Fibroblast of lung (primary cell): ENCODE measurements around the gene CA4. TPM values are rescaled to one million over a fixed set of nuclear protein-coding genes. Genes with fewer than 3 reads are reported as not detected.

Experiments used
- DNase-seq, 2 donors: peaks; one replicate each; pipeline versions ENCODE4 v3.0.0 to v3.0.0-alpha.2; 2010; ENCODE audit warnings: low read depth in 2 of 2
- H2AFZ ChIP-seq: 2 replicates; pipeline ENCODE4 v1.5.1; 2012; ENCODE audit warnings: low read length, control low read depth, inconsistent platforms
- H3K27ac ChIP-seq: 2 replicates; pipeline ENCODE4 v1.5.1; 2011; ENCODE audit warnings: low read length, control low read depth; ENCODE audit not compliant: insufficient read depth
- H3K27me3 ChIP-seq: 2 replicates; pipeline ENCODE4 v1.5.1; 2011; ENCODE audit warnings: mild to moderate bottlenecking, low read length; ENCODE audit not compliant: control insufficient read depth, insufficient read depth
- H3K36me3 ChIP-seq: 2 replicates; pipeline ENCODE4 v1.5.1; 2011; ENCODE audit warnings: low read length; ENCODE audit not compliant: control insufficient read depth, insufficient read depth
- H3K4me1 ChIP-seq: 2 replicates; pipeline ENCODE4 v1.5.1; 2011; ENCODE audit warnings: low read length; ENCODE audit not compliant: control insufficient read depth, insufficient read depth; ENCODE audit errors: extremely low read depth
- H3K4me2 ChIP-seq: 2 replicates; pipeline ENCODE4 v1.5.1; 2011; ENCODE audit warnings: low read length, control low read depth; ENCODE audit not compliant: insufficient read depth; ENCODE audit errors: extremely low read depth
- H3K4me3 ChIP-seq, 4 experiments: fragments of 200-600 bp in 1 of 4; sonication (generic) in 1 of 4; replicated peaks in 1 of 4; 2 replicates each; pipeline ENCODE4 v1.5.1; 2011 to 2016; ENCODE audit warnings: low read length in 4 of 4, low read depth in 3 of 4, mild to moderate bottlenecking in 3 of 4, control low read depth in 2 of 4, inconsistent platforms in 1 of 4, mixed read lengths in 1 of 4; ENCODE audit not compliant: insufficient read depth in 1 of 4; ENCODE audit errors: control extremely low read depth in 1 of 4
- H3K79me2 ChIP-seq: 2 replicates; pipeline ENCODE4 v1.5.1; 2012; ENCODE audit warnings: mild to moderate bottlenecking, low read length, inconsistent platforms; ENCODE audit not compliant: control insufficient read depth, insufficient read depth
- H3K9ac ChIP-seq: 2 replicates; pipeline ENCODE4 v1.5.1; 2011; ENCODE audit warnings: mild to moderate bottlenecking, low read length, control low read depth; ENCODE audit not compliant: insufficient read depth
- H3K9me3 ChIP-seq: 2 replicates; pipeline ENCODE4 v1.5.1; 2012; ENCODE audit warnings: low read depth, low read length; ENCODE audit not compliant: control insufficient read depth, insufficient read depth
- H4K20me1 ChIP-seq: 2 replicates; pipeline ENCODE4 v1.5.1; 2011; ENCODE audit warnings: low read length; ENCODE audit not compliant: control insufficient read depth, insufficient read depth; ENCODE audit errors: extremely low read depth
- CTCF ChIP-seq, 2 donors: IDR thresholded peaks in 1 of 2; conservative IDR thresholded peaks in 1 of 2; 1 replicate in 1 of 2; 2 replicates in 1 of 2; pipeline ENCODE4 v1.5.1; 2011 to 2012; ENCODE audit warnings: low read length in 2 of 2, control low read depth in 1 of 2, inconsistent platforms in 1 of 2, low read depth in 1 of 2, mild to moderate bottlenecking in 1 of 2
- EZH2 ChIP-seq: IDR thresholded peaks from 2 replicates; pipeline ENCODE4 v1.5.1; 2012; ENCODE audit warnings: low read length, control low read depth, mild to moderate bottlenecking; ENCODE audit errors: missing control alignments
- polyA plus RNA-seq, 2 donors: library from polyadenylated mRNA; depleted of rRNA in 1 of 2; stranded (reverse) in 1 of 2; unstranded in 1 of 2; fragments of >200 nt; gene quantifications; 2 replicates each; pipeline ENCODE4 v1.2.1, GENCODE V29; 2011 to 2012; ENCODE audit warnings: missing spikeins in 1 of 2
- total RNA-seq: library from RNA; depleted of rRNA; stranded (reverse); fragments of >200 nt; gene quantifications from 2 replicates; pipeline ENCODE4 v1.2.1, GENCODE V29; 2014

Gene CA4
- total and polyA plus RNA-seq, 2 donors (not counting 1 experiment from before 2014, with no cell fraction given) = not detected

- no peak overlapping the region for H3K27ac ChIP-seq
- H3K4me1 ChIP-seq = no peaks in the 10 kb centered on the region
- no peak overlapping the region for H2AFZ ChIP-seq
- no peaks in the 10 kb centered on the region for H3K9me3 ChIP-seq
- no peak overlapping the region for H3K9ac ChIP-seq
- H3K4me3 ChIP-seq = no peak overlapping the region
- no peak overlapping the region for H3K4me2 ChIP-seq
- TF ChIP-seq CTCF (conservative IDR thresholded peaks at IDR 0.05 in 1 of 2, IDR thresholded peaks at IDR 0.05 in 1 of 2; ENCODE audit: low read depth in 1 of 2, low read length in 2 of 2) (no peak), EZH2 (no peak)
- H4K20me1 ChIP-seq = no peaks in the 10 kb centered on the region
- no peaks in the 10 kb centered on the region for H3K36me3 ChIP-seq
- DNase-seq = no peak
- peaks cover 9% of the 10 kb centered on the region for H3K27me3 ChIP-seq
- H3K79me2 ChIP-seq = no peaks in the 10 kb centered on the region
Measured at GRCh38 chr17:60159479-60159866, 9.7 kb downstream of the CA4 start.

DNA sequence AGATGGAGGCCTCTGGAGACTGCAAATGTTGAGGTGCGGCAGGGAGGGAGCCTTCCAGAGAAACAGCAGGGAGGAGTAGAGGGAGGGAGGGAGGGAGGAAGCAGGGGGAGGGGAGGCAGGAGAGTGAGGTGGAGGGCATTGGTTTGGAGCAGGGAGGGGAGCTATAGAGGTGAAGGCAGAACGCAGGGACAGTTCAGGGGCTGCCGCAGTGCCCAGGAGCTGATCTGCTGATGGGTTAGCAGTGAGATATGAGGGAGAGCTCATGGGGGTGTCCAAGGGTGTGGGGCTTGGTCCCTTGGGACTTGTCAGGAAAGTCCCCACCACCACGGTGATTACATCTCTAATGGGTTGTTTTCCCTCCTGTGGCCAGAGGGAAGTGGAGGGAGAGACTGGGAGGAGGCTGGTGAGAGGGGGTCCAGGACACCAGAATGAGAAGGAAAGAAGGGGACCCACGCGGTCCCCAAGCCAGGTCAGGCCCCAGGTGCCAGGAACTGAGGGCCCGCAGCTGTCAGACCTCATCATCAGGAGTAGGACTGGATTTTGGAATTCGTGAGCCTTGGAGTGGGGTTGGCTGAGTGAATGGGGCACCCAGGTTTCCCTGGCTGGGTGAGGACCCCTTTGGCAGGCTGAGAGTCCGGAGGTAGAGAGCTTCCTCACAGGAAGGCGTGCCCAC lies 11.2 kb downstream of the CA4 start:
- H3K9me3 ChIP-seq = no peaks in the 10 kb centered on the region
- DNase-seq = no peak
- H3K27me3 ChIP-seq = peaks cover 9% of the 10 kb centered on the region
- H3K27ac ChIP-seq = no peak overlapping the region
- H4K20me1 ChIP-seq = no peaks in the 10 kb centered on the region
- H3K4me3 ChIP-seq = no peak overlapping the region
- H3K79me2 ChIP-seq = no peaks in the 10 kb centered on the region
- H2AFZ ChIP-seq = no peak overlapping the region
- no peak overlapping the region for H3K4me2 ChIP-seq
- no peak for TF ChIP-seq CTCF (conservative IDR thresholded peaks at IDR 0.05 in 1 of 2, IDR thresholded peaks at IDR 0.05 in 1 of 2; ENCODE audit: low read depth in 1 of 2, low read length in 2 of 2)
- TF ChIP-seq EZH2 = no peak
- no peaks in the 10 kb centered on the region for H3K4me1 ChIP-seq
- H3K36me3 ChIP-seq = no peaks in the 10 kb centered on the region
- H3K9ac ChIP-seq = no peak overlapping the region

DNA sequence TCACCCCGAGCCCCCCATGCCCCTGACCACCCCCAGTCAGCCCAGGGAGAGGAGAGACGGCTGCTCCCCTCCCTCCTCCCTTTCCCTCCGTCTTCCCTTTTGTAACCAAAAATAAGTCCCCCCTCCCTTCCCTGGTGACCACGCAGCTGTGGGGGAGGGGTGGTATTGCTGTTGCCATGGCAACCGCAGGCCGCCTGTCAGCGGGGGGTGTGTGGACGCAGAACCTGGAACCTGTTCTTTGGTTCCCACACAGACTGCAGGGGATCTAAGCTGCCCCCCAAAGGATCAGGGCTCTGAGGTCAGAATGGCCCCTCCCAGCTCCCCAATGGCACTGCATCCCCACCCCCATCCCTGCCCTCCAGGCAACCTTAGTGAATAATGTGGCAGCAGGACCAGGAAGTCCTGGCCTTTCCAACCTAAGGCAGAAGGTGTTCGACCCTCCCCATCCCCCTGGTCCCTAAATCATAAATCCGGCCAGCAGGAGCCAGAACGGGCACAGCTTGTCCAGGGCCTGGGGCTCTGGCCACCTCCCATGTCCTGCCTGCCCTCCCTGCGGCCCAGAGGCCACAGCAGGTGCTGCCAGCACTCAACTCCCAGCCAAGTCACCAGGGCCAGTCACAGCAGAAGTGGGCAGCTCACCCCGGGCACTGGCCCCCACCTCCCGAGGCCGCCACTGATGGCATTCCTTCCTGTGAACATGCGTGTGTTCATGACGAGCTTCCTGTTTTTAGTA lies 12.0 kb downstream of the CA4 start:
- no peaks in the 10 kb centered on the region for H3K4me1 ChIP-seq

More for the DNA sequence above, 12.0 kb downstream of the CA4 start:
- H3K9ac ChIP-seq = no peak overlapping the region
- H3K9me3 ChIP-seq = no peaks in the 10 kb centered on the region
- DNase-seq = no peak
- H3K27ac ChIP-seq = no peak overlapping the region
- H3K4me2 ChIP-seq = no peak overlapping the region
- H3K4me3 ChIP-seq = no peak overlapping the region
- peaks cover 9% of the 10 kb centered on the region for H3K27me3 ChIP-seq
- no peak overlapping the region for H2AFZ ChIP-seq
- H3K36me3 ChIP-seq = no peaks in the 10 kb centered on the region
- no peaks in the 10 kb centered on the region for H4K20me1 ChIP-seq
- no peaks in the 10 kb centered on the region for H3K79me2 ChIP-seq
- TF ChIP-seq EZH2 (no peak), CTCF (conservative IDR thresholded peaks at IDR 0.05 in 1 of 2, IDR thresholded peaks at IDR 0.05 in 1 of 2; ENCODE audit: low read depth in 1 of 2, low read length in 2 of 2) (no peak)
